HG03378 (cell line): ENCODE measurements around the gene PGAM2.
"Not testable (repeated sequence)": the region's sequence is repeated elsewhere in the genome, so short reads cannot be mapped to it uniquely, and the experiment has no call there.

ENCODE experiments used
- ATAC-seq: cut with Tn5 transposase; IDR thresholded peaks from one replicate; pipeline ENCODE4 v1.9.1; 2021; ENCODE audit warnings: mild to moderate bottlenecking, moderate library complexity; ENCODE audit not compliant: unreplicated experiment

PGAM2 gene

DNA sequence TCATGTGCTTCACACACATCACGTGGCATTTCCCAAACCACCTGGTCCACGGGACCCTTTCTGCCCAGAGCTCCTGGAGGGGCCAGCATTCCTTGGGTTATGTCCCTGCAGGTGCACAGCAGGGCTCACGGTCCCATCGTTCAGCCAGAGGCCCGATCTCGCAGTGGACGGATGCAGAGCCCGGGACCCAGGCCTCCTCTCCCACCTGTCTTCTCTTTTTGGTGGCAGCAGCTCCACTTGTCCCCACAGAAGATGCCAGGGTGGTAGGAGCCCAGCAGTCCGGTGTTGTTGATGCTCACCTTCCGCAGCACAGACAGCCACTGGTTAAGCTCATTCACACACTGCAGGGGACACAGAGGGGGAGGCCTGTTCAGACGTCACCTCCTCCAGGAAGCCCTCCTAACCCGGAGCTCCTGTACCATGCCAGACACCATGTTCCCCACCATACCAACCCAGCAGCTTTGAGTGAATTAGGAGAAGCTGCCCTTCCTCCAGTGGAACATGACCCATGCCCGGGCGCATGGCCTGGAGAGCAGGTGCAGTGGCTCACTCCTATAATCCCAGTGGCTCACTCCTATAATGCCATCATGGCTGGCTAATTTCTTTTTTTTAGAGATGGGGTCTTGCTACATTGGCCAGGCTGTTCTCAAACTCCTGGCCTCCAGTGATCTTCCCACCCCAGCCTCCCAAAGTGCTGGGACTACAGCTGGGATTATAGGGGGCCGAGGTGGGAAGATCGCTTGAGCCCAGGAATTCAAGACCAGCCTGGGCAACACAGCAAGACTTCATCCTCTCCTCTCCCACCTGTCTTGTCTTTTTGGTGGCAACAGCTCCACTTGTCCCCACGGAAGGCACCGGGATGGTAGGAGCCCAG is 31.2 kb downstream of the PGAM2 start:
- ATAC-seq, result not testable (repeated sequence)

DNA sequence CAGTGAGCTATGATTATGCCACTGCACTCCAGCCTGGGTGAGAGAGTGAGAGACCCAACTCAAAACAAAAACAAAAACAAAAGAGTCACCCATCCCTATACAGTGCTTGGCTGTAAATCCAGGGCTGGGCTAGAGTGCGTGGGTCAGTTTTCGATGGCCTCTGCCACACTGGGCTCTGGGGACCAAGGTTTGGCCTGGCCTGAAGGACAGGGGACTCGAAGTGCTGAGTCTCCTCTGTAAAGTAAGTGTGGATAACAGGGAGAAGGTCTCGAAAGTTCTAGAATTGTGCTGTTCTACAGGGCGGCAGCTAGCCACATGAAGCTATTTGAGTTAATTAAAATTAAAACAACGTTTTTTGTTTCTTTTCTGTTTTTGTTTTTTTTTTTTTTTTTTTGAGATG is 33.3 kb downstream of the PGAM2 start:
- ATAC-seq, result not testable (repeated sequence)

GRCh38 chr7:44031319-44031718 is 34.0 kb downstream of the PGAM2 start:
- ATAC-seq, result not testable (repeated sequence)

DNA sequence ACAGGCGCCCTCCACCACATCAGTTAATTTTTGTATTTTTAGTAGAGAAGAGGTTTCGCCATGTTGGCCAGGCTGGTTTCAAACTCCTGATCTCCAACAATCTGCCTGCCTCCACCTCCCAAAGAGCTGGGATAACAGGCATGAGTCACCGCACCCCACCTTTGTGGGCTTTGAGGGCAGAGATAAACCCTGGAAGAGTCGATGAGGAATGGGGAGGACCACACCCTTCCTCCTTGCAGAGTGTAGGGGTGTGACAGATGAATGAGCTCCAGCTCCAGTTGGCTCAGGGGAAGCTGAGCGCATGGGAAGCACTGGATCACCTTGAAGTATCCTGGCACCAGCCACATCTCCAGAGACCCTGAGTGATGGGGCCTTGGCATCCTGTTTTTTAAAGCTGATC is 35.3 kb downstream of the PGAM2 start:
- not testable (repeated sequence) for ATAC-seq

GRCh38 chr7:44029433-44029832 is 35.9 kb downstream of the PGAM2 start:
- not testable (repeated sequence) for ATAC-seq

DNA sequence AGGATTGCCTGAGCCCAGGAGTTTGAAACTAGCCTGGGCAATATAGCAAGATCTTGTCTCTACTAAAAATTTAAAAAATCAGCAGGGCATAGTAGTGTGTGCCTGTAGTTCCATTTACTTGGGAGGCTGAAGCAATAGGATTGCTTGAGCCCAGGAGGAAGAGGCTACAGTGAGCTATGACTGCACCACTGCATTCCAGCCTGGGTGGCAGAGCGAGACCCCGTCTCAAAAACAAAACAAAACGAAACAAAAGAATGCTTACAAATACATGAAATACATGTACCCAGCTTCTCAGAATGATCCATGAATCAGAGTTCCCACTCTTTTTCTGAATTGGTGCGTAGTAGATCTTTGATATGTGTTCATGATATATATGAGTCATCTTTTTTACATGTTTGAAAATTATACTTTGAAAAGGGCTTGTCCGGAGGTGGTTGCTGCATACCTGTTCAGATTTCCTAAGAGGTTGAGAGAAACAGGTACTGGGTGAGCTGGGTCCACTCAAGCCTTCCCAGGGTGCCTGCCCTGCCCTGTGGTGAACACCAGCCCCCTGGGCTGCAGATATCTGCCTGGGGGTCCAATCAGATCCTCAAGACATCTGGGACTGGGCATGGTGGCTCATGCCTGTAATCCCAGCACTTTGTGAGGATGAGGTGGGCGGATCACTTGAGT is 42.4 kb downstream of the PGAM2 start:
- ATAC-seq, result not testable (repeated sequence)

- not testable (repeated sequence) for ATAC-seq
Measured at GRCh38 chr7:44022069-44022468, 43.3 kb downstream of the PGAM2 start.

- not testable (repeated sequence) for ATAC-seq
Measured at GRCh38 chr7:44019825-44020224, 45.5 kb downstream of the PGAM2 start.

GRCh38 chr7:44018857-44019807 is 46.2 kb downstream of the PGAM2 start:
- peak; percentile 91 for ATAC-seq

GRCh38 chr7:44015090-44015489 is 50.3 kb downstream of the PGAM2 start:
- ATAC-seq, result not testable (repeated sequence)
